ENCODE measurements around the gene PTK6.

GRCh38 chr20:63536241-63536977 is 767 bp downstream of the PTK6 start:
- no peak for TF ChIP-seq CTCF (IDR thresholded peaks at IDR 0.05; ENCODE audit: low read depth, low read length, poor library complexity, severe bottlenecking)
- no peak for TF ChIP-seq EZH2phosphoT487 (IDR thresholded peaks at IDR 0.05; ENCODE audit: borderline replicate concordance, low read length)
